Adrenal gland (tissue), 19 donors: ENCODE measurements around the gene HSPB1. TPM values are rescaled to one million over a fixed set of nuclear protein-coding genes. Genes with fewer than 3 reads are reported as not detected.

ENCODE experiments used
- DNase-seq, 7 donors: peaks; one replicate each; pipeline ENCODE4 v3.0.0-alpha.2; 2019 to 2020
- H3K27ac ChIP-seq, 5 donors: fragments of 200-600 bp; sonication (generic) in 4 of 5; 1 replicate in 3 of 5; 2 replicates in 2 of 5; pipeline versions ENCODE4 v1.5.1 to v1.8.0; 2016 to 2020; ENCODE audit warnings: mild to moderate bottlenecking in 1 of 5
- H3K27me3 ChIP-seq: fragments of 200-600 bp; 2 replicates; pipeline ENCODE4 v1.8.0; 2021
- H3K36me3 ChIP-seq, 2 donors: fragments of 200-600 bp; replicated peaks in 1 of 2; 1 replicate in 1 of 2; 2 replicates in 1 of 2; pipeline versions ENCODE4 v1.5.1 to v1.8.0; 2018 to 2022
- H3K4me1 ChIP-seq, 2 donors: fragments of 200-600 bp; replicated peaks in 1 of 2; 1 replicate in 1 of 2; 2 replicates in 1 of 2; pipeline versions ENCODE4 v1.5.1 to v1.8.0; 2018 to 2021
- H3K4me3 ChIP-seq, 4 donors: fragments of 200-600 bp; sonication (generic) in 3 of 4; one replicate each; pipeline ENCODE4 v1.5.1; 2016 to 2018
- H3K9me3 ChIP-seq, 3 donors: fragments of 200-600 bp; sonication (generic) in 1 of 3; replicated peaks in 1 of 3; 1 replicate in 2 of 3; 2 replicates in 1 of 3; pipeline versions ENCODE4 v1.5.1 to v1.8.0; 2016 to 2021
- CTCF ChIP-seq, 6 experiments: fragments of 450-650 bp in 4 of 6; fragments of 200-600 bp in 2 of 6; sonication (generic) in 1 of 6; IDR thresholded peaks; 1 replicate in 5 of 6; 2 replicates in 1 of 6; pipeline versions ENCODE4 v1.5.1 to v1.8.0; 2016 to 2021; ENCODE audit warnings: antibody characterized with exemption in 6 of 6, mild to moderate bottlenecking in 2 of 6, moderate library complexity in 1 of 6
- POLR2A ChIP-seq, 2 donors: fragments of 450-650 bp; IDR thresholded peaks; one replicate each; pipeline ENCODE4 v1.6.1; 2017; ENCODE audit warnings: antibody characterized with exemption in 2 of 2, mild to moderate bottlenecking in 2 of 2, moderate library complexity in 1 of 2
- WGBS, 4 donors: extraction: QIAGEN DNeasy Blood & Tissue Kit in 2 of 4; methylation state at CpG; one replicate each; pipeline versions ENCODE4 v1.1.5 to v1.1.7; 2013 to 2017; 5-methylcytosine and 5-hydroxymethylcytosine counted together
- intact Hi-C, 2 donors: fragments of 100-400 bp; cut with DNase I; formaldehyde crosslinking; loops; one replicate each; pipeline versions ENCODE4 v1.14.1 to v1.15.0; 2022 to 2023
- long read RNA-seq, 10 donors: library from polyadenylated mRNA in 3 of 10; unstranded in 2 of 10; stranded (forward) in 1 of 10; transcript quantifications; one replicate each; pipeline ENCODE4 v2.0.0 and lab custom pipeline, GENCODE V29; 2021 to 2026
- polyA plus RNA-seq, 3 donors: library from polyadenylated mRNA; stranded (reverse); fragments of 200-250 nt in 2 of 3; fragments of 350-450 nt in 1 of 3; fragmentation: Illumina TruSeq in 1 of 3; extraction: RNeasy Lipid Tissue Mini Kit (QIAGEN cat#74804) in 1 of 3; gene quantifications; one replicate each; pipeline ENCODE4 v1.2.3, GENCODE V29; 2013 to 2014
- total RNA-seq, 9 donors: library from RNA; depleted of rRNA in 4 of 9; stranded (reverse); fragments of >200 nt in 4 of 9; fragments of 120-200 nt in 1 of 9; fragmentation: NEBNext Ultra II Directional in 1 of 9; extraction: Animal tissue kit (Norgen Biotek cat#: 25700) in 1 of 9; gene quantifications; one replicate each; pipeline versions ENCODE4 v1.1.0 to v1.2.4, GENCODE V29; 2013 to 2023
- donor health status: healthy with polysubstance abuse.
- donor health status: Bipolar disorder and iron deficiency.
- donor health status: DM: yes; HTN: yes; CAD: no.
- donor health status: DM: no; HTN: no; CAD: no.
- donor health status: DM: no; HTN: no; CAD: no.
- donor health status: DM: yes; HTN: yes; CAD: no.

HSPB1 gene
- 1,000 to 10,000 TPM in 1 of 9 donors, 100 to 1,000 TPM in 7, 10 to 100 TPM in 1; 69.5 to 1,192 (median 720) TPM for total RNA-seq
- 1,000 to 10,000 TPM in 2 of 3 donors, 10 to 100 TPM in 1; 83.3 to 2,276 (median 1,235) TPM for polyA plus RNA-seq
- long read RNA-seq, donor 1, transcript HSPB1-203 (2 exons, 1,455 nt): minor isoform, 35 of 210 reads
- long read RNA-seq, donor 1, transcript HSPB1-201 (3 exons, 909 nt): major isoform, 175 of 210 reads
- long read RNA-seq, donor 1, partial matches to known transcripts: 0 of 210 reads
- long read RNA-seq, donor 1, other reads (novel, unspliced or antisense): 0 of 210 reads
- long read RNA-seq, donor 2, transcript HSPB1-201 (3 exons, 909 nt): major isoform, 194 of 223 reads
- long read RNA-seq, donor 2, transcript HSPB1-203 (2 exons, 1,455 nt): minor isoform, 28 of 223 reads
- long read RNA-seq, donor 2, partial matches to known transcripts: 0 of 223 reads
- long read RNA-seq, donor 2, other reads (novel, unspliced or antisense): 0 of 223 reads
- long read RNA-seq, donor 3, transcript HSPB1-203 (2 exons, 1,455 nt): minor isoform, 37 of 343 reads
- long read RNA-seq, donor 3, transcript HSPB1-201 (3 exons, 909 nt): major isoform, 301 of 343 reads
- long read RNA-seq, donor 3, partial matches to known transcripts: 5 of 343 reads
- long read RNA-seq, donor 3, other reads (novel, unspliced or antisense): 0 of 343 reads
- long read RNA-seq, donor 4, transcript HSPB1-203 (2 exons, 1,455 nt): minor isoform, 24 of 854 reads
- long read RNA-seq, donor 4, transcript HSPB1-201 (3 exons, 909 nt): major isoform, 824 of 854 reads
- long read RNA-seq, donor 4, partial matches to known transcripts: 0 of 854 reads
- long read RNA-seq, donor 4, other reads (novel, unspliced or antisense): 6 of 854 reads
- long read RNA-seq, donor 5, transcript HSPB1-203 (2 exons, 1,455 nt): minor isoform, 27 of 1,787 reads
- long read RNA-seq, donor 5, transcript HSPB1-201 (3 exons, 909 nt): major isoform, 1,744 of 1,787 reads
- long read RNA-seq, donor 5, partial matches to known transcripts: 4 of 1,787 reads
- long read RNA-seq, donor 5, other reads (novel, unspliced or antisense): 12 of 1,787 reads
- long read RNA-seq, donor 6, transcript HSPB1-201 (3 exons, 909 nt): major isoform, 542 of 570 reads
- long read RNA-seq, donor 6, transcript HSPB1-203 (2 exons, 1,455 nt): minor isoform, 18 of 570 reads
- long read RNA-seq, donor 6, partial matches to known transcripts: 0 of 570 reads
- long read RNA-seq, donor 6, other reads (novel, unspliced or antisense): 10 of 570 reads
- long read RNA-seq, donor 7, transcript HSPB1-201 (3 exons, 909 nt): major isoform, 143 of 183 reads
- long read RNA-seq, donor 7, transcript HSPB1-203 (2 exons, 1,455 nt): minor isoform, 31 of 183 reads
- long read RNA-seq, donor 7, partial matches to known transcripts: 8 of 183 reads
- long read RNA-seq, donor 7, other reads (novel, unspliced or antisense): 0 of 183 reads
- long read RNA-seq, donor 8, transcript HSPB1-201 (3 exons, 909 nt): major isoform, 271 of 324 reads
- long read RNA-seq, donor 8, transcript HSPB1-203 (2 exons, 1,455 nt): minor isoform, 40 of 324 reads
- long read RNA-seq, donor 8, partial matches to known transcripts: 12 of 324 reads
- long read RNA-seq, donor 8, other reads (novel, unspliced or antisense): 0 of 324 reads
- long read RNA-seq, donor 9, transcript HSPB1-201 (3 exons, 909 nt): major isoform, 221 of 267 reads
- long read RNA-seq, donor 9, transcript HSPB1-203 (2 exons, 1,455 nt): minor isoform, 29 of 267 reads
- long read RNA-seq, donor 9, partial matches to known transcripts: 17 of 267 reads
- long read RNA-seq, donor 9, other reads (novel, unspliced or antisense): 0 of 267 reads
- long read RNA-seq, donor 10, transcript HSPB1-201 (3 exons, 909 nt): major isoform, 128 of 161 reads
- long read RNA-seq, donor 10, transcript HSPB1-203 (2 exons, 1,455 nt): minor isoform, 22 of 161 reads
- long read RNA-seq, donor 10, partial matches to known transcripts: 11 of 161 reads
- long read RNA-seq, donor 10, other reads (novel, unspliced or antisense): 0 of 161 reads

GRCh38 chr7:76302347-76303201 is at the start of gene HSPB1:
TSS of gene HSPB1 (plus strand) at chr7:76302673. CDS start at chr7:76302713, 40 bp downstream.
- intact Hi-C loops: no loop called here
- H3K4me1 ChIP-seq: peaks cover 22 to 24% of the 10 kb centered on the region in 2 donors
- peak; percentile 95 to 98 (median 97) for DNase-seq

GRCh38 chr7:76254781-76255180 is 47.7 kb upstream of the HSPB1 start:
- Histone ChIP-seq H3K27me3 (peaks cover 4% of the 10 kb centered on the region), H3K27ac (no peak overlapping the region), H3K36me3 (no peaks in the 10 kb centered on the region), H3K4me3 (no peak overlapping the region), H3K4me1 (no peaks in the 10 kb centered on the region), H3K9me3 (no peaks in the 10 kb centered on the region)
- intact Hi-C loops: no loop called here
- no peak for DNase-seq
- WGBS, 4 donors: 79 to 92% (median 86%) methylated on average over 4 of the region's 4 CpGs
- TF ChIP-seq CTCF (IDR thresholded peaks at IDR 0.05): no peak
- TF ChIP-seq POLR2A (IDR thresholded peaks at IDR 0.05): no peak

More at GRCh38 chr7:76302347-76303201, at the start of gene HSPB1:
- no peaks in the 10 kb centered on the region for H3K27me3 ChIP-seq
- 0 to 1% (median 0%) methylated on average over 6 to 75 of the region's 75 CpGs for WGBS, 4 donors
- peak within 1 kb of the TSS; percentile 93 to 100 (median 97) for H3K27ac ChIP-seq
- peak in 2 of 6 experiments; percentile 7 to 14 for TF ChIP-seq CTCF (IDR thresholded peaks at IDR 0.05)
- peak; percentile 97 to 99 for TF ChIP-seq POLR2A (IDR thresholded peaks at IDR 0.05)
- H3K4me3 ChIP-seq: peak within 1 kb of the TSS; percentile 79 to 93 (median 82)
- no peaks in the 10 kb centered on the region for H3K9me3 ChIP-seq
- H3K36me3 ChIP-seq: peaks cover 0 to 7% of the 10 kb centered on the region in 2 donors

- H3K27ac ChIP-seq: no peak overlapping the region
- 48 to 64% (median 51%) methylated on average over 8 of the region's 8 CpGs for WGBS, 4 donors
- no peak for DNase-seq
- H3K4me1 ChIP-seq: no peaks in the 10 kb centered on the region
- H3K27me3 ChIP-seq: peaks cover 4% of the 10 kb centered on the region
- no peak for TF ChIP-seq POLR2A (IDR thresholded peaks at IDR 0.05)
- no peak for TF ChIP-seq CTCF (IDR thresholded peaks at IDR 0.05)
- no peak overlapping the region for H3K4me3 ChIP-seq
- H3K9me3 ChIP-seq: no peaks in the 10 kb centered on the region
- intact Hi-C loops: no loop called here
- no peaks in the 10 kb centered on the region for H3K36me3 ChIP-seq
Observed at GRCh38 chr7:76257973-76258372, 44.5 kb upstream of the HSPB1 start.
